Measurements from ENCODE around the gene TRUB2.

GRCh38 chr9:128369024-128369706 is 46.9 kb upstream of the TRUB2 start:
- TF ChIP-seq CTCF (IDR thresholded peaks at IDR 0.05) (no peak), POLR2AphosphoS5 (IDR thresholded peaks at IDR 0.05; ENCODE audit: low read depth, low read length) (no peak)

Data from Panc1 (cell line).